Measurements from ENCODE around the gene SPOCK2.

GRCh38 chr10:72124381-72124780 is 36.0 kb upstream of the SPOCK2 start:
- TF ChIP-seq, protein P1, sequence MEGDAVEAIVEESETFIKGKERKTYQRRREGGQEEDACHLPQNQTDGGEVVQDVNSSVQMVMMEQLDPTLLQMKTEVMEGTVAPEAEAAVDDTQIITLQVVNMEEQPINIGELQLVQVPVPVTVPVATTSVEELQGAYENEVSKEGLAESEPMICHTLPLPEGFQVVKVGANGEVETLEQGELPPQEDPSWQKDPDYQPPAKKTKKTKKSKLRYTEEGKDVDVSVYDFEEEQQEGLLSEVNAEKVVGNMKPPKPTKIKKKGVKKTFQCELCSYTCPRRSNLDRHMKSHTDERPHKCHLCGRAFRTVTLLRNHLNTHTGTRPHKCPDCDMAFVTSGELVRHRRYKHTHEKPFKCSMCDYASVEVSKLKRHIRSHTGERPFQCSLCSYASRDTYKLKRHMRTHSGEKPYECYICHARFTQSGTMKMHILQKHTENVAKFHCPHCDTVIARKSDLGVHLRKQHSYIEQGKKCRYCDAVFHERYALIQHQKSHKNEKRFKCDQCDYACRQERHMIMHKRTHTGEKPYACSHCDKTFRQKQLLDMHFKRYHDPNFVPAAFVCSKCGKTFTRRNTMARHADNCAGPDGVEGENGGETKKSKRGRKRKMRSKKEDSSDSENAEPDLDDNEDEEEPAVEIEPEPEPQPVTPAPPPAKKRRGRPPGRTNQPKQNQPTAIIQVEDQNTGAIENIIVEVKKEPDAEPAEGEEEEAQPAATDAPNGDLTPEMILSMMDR (IDR thresholded peaks at IDR 0.05) = no peak
- TF ChIP-seq EZH2 (IDR thresholded peaks at IDR 0.05) = no peak

Measured in neural progenitor cell (in vitro differentiated cells).